NCI-H1105 (cell line): ENCODE measurements around the gene PGA4.
"Not testable (repeated sequence)": the region's sequence is repeated elsewhere in the genome, so short reads cannot be mapped to it uniquely, and the experiment has no call there.

Experiments
- DNase-seq: peaks from one replicate; lab custom pipeline; 2025; lab: John Stamatoyannopoulos, UW

Gene PGA4

GRCh38 chr11:61250796-61251765, 28.9 kb downstream of the PGA4 start:
- DNase-seq = not testable (repeated sequence)

GRCh38 chr11:61252332-61252731, 30.2 kb downstream of the PGA4 start:
- not testable (repeated sequence) for DNase-seq

- DNase-seq = peak; percentile 15
Observed at GRCh38 chr11:61254403-61255025, 32.4 kb downstream of the PGA4 start.

- DNase-seq = no peak
Observed at GRCh38 chr11:61256710-61257482, 34.7 kb downstream of the PGA4 start.

- no peak for DNase-seq
Observed at GRCh38 chr11:61258546-61258945, 36.4 kb downstream of the PGA4 start.

GRCh38 chr11:61259363-61259762, 37.2 kb downstream of the PGA4 start:
- DNase-seq = no peak

- DNase-seq = no peak
Observed at GRCh38 chr11:61264371-61264770, 42.2 kb downstream of the PGA4 start.

- DNase-seq = no peak
Observed at GRCh38 chr11:61264795-61265194, 42.6 kb downstream of the PGA4 start.

- DNase-seq = no peak
Observed at GRCh38 chr11:61265357-61265756, 43.2 kb downstream of the PGA4 start.

GRCh38 chr11:61266602-61267001, 44.5 kb downstream of the PGA4 start:
- DNase-seq = no peak

- no peak for DNase-seq
Observed at GRCh38 chr11:61267437-61267841, 45.3 kb downstream of the PGA4 start.

GRCh38 chr11:61268588-61269250, 46.6 kb downstream of the PGA4 start:
- DNase-seq = no peak

GRCh38 chr11:61270354-61271076, 48.4 kb downstream of the PGA4 start:
- DNase-seq = no peak

GRCh38 chr11:61272731-61273130, 50.6 kb downstream of the PGA4 start:
- DNase-seq = no peak

GRCh38 chr11:61273178-61274078, 51.3 kb downstream of the PGA4 start:
- DNase-seq = peak; percentile 32

GRCh38 chr11:61274084-61274483, 51.9 kb downstream of the PGA4 start:
- no peak for DNase-seq

GRCh38 chr11:61275191-61275590, 53.0 kb downstream of the PGA4 start:
- DNase-seq = no peak

GRCh38 chr11:61277186-61278000, 55.2 kb downstream of the PGA4 start:
- no peak for DNase-seq

- no peak for DNase-seq
Observed at GRCh38 chr11:61278001-61278470, 55.9 kb downstream of the PGA4 start.
